PC-3 (cell line): ENCODE measurements around the gene INAFM2.

ENCODE experiments used
- CTCF ChIP-seq: fragments of 300-600 bp; sonication (generic); conservative IDR thresholded peaks from 2 replicates; pipeline ENCODE4 v1.5.1; 2017; ENCODE audit warnings: antibody characterized with exemption, low read depth, mild to moderate bottlenecking, low read length
- EZH2 ChIP-seq: fragments of 300-600 bp; sonication (generic); IDR thresholded peaks from one replicate; pipeline ENCODE4 v1.6.1; 2017; ENCODE audit warnings: antibody characterized with exemption, mild to moderate bottlenecking, low read length; ENCODE audit not compliant: unreplicated experiment
- EZH2phosphoT487 ChIP-seq: fragments of 300-600 bp; sonication (generic); IDR thresholded peaks from 2 replicates; pipeline ENCODE4 v1.6.1; 2018; ENCODE audit warnings: mild to moderate bottlenecking, antibody characterized with exemption, low read length, borderline replicate concordance

DNA sequence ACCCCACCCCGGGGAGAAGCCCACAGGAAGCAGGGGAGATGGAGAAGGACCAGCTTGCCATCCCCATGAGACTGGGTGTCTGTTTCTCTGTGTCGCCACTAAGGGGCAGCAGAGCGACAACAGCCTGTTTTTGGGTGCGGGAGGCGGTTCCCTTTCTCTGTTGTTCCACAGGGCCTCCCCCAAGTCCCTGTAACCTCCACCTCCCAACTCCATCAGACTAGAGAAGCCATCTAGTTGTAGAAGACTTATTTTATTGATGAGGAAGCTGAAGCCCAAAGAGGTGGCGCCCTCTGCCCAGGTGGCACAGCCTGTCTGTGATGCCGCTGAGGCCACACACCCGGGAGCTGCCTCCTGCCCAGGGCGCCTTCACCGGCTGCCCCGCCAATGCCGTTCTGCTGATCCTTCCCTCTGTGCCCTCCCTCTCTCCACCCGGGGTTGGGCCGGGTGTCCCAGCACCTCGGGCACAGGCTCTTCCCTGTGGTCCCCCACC lies 21.2 kb downstream of the INAFM2 start:
- peak; percentile 89 for TF ChIP-seq CTCF
- TF ChIP-seq EZH2 = no peak
- no peak for TF ChIP-seq EZH2phosphoT487
